Ascending aorta (tissue), 2 donors: Measurements from ENCODE around the gene RACGAP1. TPM values are rescaled to one million over a fixed set of nuclear protein-coding genes. Genes with fewer than 3 reads are reported as not detected.

Experiments used
- DNase-seq, 2 donors: peaks; one replicate each; pipeline ENCODE4 v3.0.0-alpha.2; 2019; ENCODE audit warnings: low spot score in 2 of 2
- H3K27ac ChIP-seq, 2 donors: fragments of 200-600 bp; sonication (generic); one replicate each; pipeline ENCODE4 v1.5.1; 2016 to 2017; ENCODE audit warnings: mild to moderate bottlenecking in 1 of 2
- H3K27me3 ChIP-seq: fragments of 200-600 bp; sonication (generic); one replicate; pipeline ENCODE4 v1.5.1; 2017
- H3K36me3 ChIP-seq, 2 donors: fragments of 200-600 bp; sonication (generic); one replicate each; pipeline ENCODE4 v1.5.1; 2016
- H3K4me1 ChIP-seq, 2 donors: fragments of 200-600 bp; sonication (generic); one replicate each; pipeline ENCODE4 v1.5.1; 2016 to 2017; ENCODE audit warnings: mild to moderate bottlenecking in 1 of 2
- H3K4me3 ChIP-seq, 2 donors: fragments of 200-600 bp; sonication (generic); one replicate each; pipeline ENCODE4 v1.5.1; 2016 to 2017; ENCODE audit warnings: mild to moderate bottlenecking in 1 of 2
- H3K9me3 ChIP-seq, 2 donors: fragments of 200-600 bp; sonication (generic); one replicate each; pipeline ENCODE4 v1.5.1; 2016
- intact Hi-C: fragments of 100-400 bp; cut with DNase I; formaldehyde crosslinking; loops from one replicate; pipeline ENCODE4 v1.15.1; 2023
- total RNA-seq: library from RNA; depleted of rRNA; stranded (reverse); fragments of >200 nt; gene quantifications from one replicate; pipeline ENCODE4 v1.1.0, GENCODE V29; 2016
- TF ChIP-seq, protein P1 (sequence below), 3 experiments: fragments of 200-600 bp in 2 of 3; fragments of 450-650 bp in 1 of 3; sonication (generic) in 2 of 3; IDR thresholded peaks; one replicate each; pipeline ENCODE4 v1.5.1; 2016 to 2019; ENCODE audit warnings: antibody characterized with exemption in 3 of 3, mild to moderate bottlenecking in 1 of 3, moderate library complexity in 1 of 3

RACGAP1 gene
- total RNA-seq, 1 donor from 2014 or later: 5.1 TPM

DNA sequence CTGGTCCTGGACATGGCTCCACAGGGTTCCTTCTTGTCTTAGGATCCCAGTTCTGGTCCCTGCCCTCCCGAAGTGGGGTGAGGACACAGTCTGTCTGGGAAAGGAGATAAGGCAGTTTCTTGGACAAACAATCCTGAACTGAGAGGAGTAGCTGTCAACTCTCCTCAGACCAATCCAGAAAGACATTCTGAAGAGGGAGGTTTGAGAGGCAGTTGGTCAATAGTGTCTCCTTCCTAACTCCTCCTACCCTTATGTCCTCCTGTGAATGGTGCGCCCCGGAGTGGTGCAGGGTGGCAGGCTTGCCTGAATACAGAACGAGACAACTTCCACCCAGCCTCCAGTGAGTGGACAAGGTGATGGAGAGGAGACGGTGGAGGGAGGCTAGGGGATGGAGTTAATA is 16.7 kb upstream of the RACGAP1 start:
- no peaks in the 10 kb centered on the region for H3K9me3 ChIP-seq
- H3K27ac ChIP-seq: no peak overlapping the region
- TF ChIP-seq, protein P1, sequence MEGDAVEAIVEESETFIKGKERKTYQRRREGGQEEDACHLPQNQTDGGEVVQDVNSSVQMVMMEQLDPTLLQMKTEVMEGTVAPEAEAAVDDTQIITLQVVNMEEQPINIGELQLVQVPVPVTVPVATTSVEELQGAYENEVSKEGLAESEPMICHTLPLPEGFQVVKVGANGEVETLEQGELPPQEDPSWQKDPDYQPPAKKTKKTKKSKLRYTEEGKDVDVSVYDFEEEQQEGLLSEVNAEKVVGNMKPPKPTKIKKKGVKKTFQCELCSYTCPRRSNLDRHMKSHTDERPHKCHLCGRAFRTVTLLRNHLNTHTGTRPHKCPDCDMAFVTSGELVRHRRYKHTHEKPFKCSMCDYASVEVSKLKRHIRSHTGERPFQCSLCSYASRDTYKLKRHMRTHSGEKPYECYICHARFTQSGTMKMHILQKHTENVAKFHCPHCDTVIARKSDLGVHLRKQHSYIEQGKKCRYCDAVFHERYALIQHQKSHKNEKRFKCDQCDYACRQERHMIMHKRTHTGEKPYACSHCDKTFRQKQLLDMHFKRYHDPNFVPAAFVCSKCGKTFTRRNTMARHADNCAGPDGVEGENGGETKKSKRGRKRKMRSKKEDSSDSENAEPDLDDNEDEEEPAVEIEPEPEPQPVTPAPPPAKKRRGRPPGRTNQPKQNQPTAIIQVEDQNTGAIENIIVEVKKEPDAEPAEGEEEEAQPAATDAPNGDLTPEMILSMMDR (IDR thresholded peaks at IDR 0.05): no peak
- H3K4me3 ChIP-seq: no peak overlapping the region
- no peak for DNase-seq
- H3K27me3 ChIP-seq: no peaks in the 10 kb centered on the region
- no peaks in the 10 kb centered on the region for H3K36me3 ChIP-seq
- H3K4me1 ChIP-seq: no peaks in the 10 kb centered on the region
- intact Hi-C loops: no loop called here

DNA sequence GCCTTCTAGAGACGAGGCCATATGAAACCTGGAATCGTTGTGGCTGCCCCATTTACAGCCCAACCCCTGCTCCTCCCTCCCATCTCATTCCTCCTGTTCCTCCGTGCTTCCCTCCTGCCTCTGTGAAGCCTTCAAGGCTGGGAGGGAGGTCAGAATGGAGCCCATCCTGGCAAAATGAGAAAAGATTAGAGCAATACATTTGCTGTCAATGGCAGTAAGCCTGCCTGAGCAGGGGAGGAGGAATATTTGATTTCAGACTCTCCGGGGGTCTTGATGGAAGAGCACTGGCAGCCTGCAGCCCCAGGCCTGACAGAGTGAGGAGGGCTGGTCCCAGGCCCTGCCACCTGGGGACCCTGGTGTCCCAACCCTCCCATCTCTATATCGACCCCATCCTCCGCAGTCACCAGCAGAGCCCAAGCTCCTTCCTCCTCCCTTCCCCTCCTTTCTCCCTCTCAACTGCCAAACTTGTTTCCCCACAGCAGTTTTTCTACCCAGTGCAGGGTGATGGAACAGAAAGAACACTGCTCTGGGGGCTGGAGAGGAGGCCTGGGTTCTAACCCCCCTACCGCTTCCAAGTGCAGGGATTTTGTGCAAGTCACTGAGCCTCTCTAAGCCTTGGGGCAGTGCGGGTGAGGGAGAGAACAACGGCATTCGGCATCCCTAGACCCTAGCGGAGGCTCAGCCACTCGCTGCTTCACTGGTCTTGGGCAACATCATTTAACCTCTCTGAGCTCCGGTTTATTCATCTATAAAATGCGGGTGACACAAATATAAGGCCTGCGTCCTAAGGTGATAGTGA is 16.0 kb upstream of the RACGAP1 start:
- H3K27me3 ChIP-seq: no peaks in the 10 kb centered on the region
- no peak overlapping the region for H3K4me3 ChIP-seq
- TF ChIP-seq, protein P1 (IDR thresholded peaks at IDR 0.05): no peak
- no peak overlapping the region for H3K27ac ChIP-seq
- H3K9me3 ChIP-seq: no peaks in the 10 kb centered on the region
- DNase-seq: no peak
- H3K4me1 ChIP-seq: no peaks in the 10 kb centered on the region
- intact Hi-C loops: no loop called here
- no peaks in the 10 kb centered on the region for H3K36me3 ChIP-seq

- no peaks in the 10 kb centered on the region for H3K27me3 ChIP-seq
- intact Hi-C loops: no loop called here
Observed at GRCh38 chr12:50040657-50041056, 15.4 kb upstream of the RACGAP1 start.

GRCh38 chr12:50039151-50039835 is 14.0 kb upstream of the RACGAP1 start:
- DNase-seq: peak in 1 of 2 donors; percentile 87
- H3K27me3 ChIP-seq: no peaks in the 10 kb centered on the region
- no peaks in the 10 kb centered on the region for H3K4me1 ChIP-seq
- no peaks in the 10 kb centered on the region for H3K9me3 ChIP-seq
- H3K36me3 ChIP-seq: no peaks in the 10 kb centered on the region
- intact Hi-C loops: loop anchor here (1.0 kb wide), 1 partner anchor 31 kb away; no protein-coding TSS in a partner anchor
- TF ChIP-seq, protein P1 (IDR thresholded peaks at IDR 0.05): peak; percentile 69 to 82 (median 81)
- no peak overlapping the region for H3K4me3 ChIP-seq
- H3K27ac ChIP-seq: no peak overlapping the region

More at GRCh38 chr12:50040657-50041056, 15.4 kb upstream of the RACGAP1 start:
- Histone ChIP-seq H3K4me3 (no peak overlapping the region), H3K27ac (no peak overlapping the region), H3K9me3 (no peaks in the 10 kb centered on the region), H3K4me1 (no peaks in the 10 kb centered on the region), H3K36me3 (no peaks in the 10 kb centered on the region)
- no peak for DNase-seq
- TF ChIP-seq, protein P1 (IDR thresholded peaks at IDR 0.05): no peak

GRCh38 chr12:50038336-50038735 is 13.0 kb upstream of the RACGAP1 start:
- DNase-seq: no peak
- Histone ChIP-seq H3K9me3 (no peaks in the 10 kb centered on the region), H3K4me3 (no peak overlapping the region), H3K36me3 (no peaks in the 10 kb centered on the region), H3K27ac (no peak overlapping the region), H3K4me1 (no peaks in the 10 kb centered on the region), H3K27me3 (no peaks in the 10 kb centered on the region)
- intact Hi-C loops: no loop called here
- TF ChIP-seq, protein P1 (IDR thresholded peaks at IDR 0.05): no peak
